Ishikawa (cell line): ENCODE measurements around the gene GAS2L2.

ENCODE experiments used
- CEBPB ChIP-seq: IDR thresholded peaks from 2 replicates; pipeline ENCODE4 v1.6.1; 2012
- CREB1 ChIP-seq: IDR thresholded peaks from 2 replicates; pipeline ENCODE4 v1.6.1; 2012; ENCODE audit warnings: low read depth
- EGR1 ChIP-seq: IDR thresholded peaks from 2 replicates; pipeline ENCODE4 v1.6.1; 2012
- EP300 ChIP-seq: IDR thresholded peaks from 2 replicates; pipeline ENCODE4 v1.6.1; 2012; ENCODE audit warnings: borderline replicate concordance
- NFIC ChIP-seq: IDR thresholded peaks from 2 replicates; pipeline ENCODE4 v1.6.1; 2012
- RAD21 ChIP-seq: IDR thresholded peaks from 2 replicates; pipeline ENCODE4 v1.6.1; 2012; ENCODE audit warnings: low read depth
- TAF1 ChIP-seq: IDR thresholded peaks from 2 replicates; pipeline ENCODE4 v1.6.1; 2012; ENCODE audit warnings: low read depth, mild to moderate bottlenecking
- TCF12 ChIP-seq: IDR thresholded peaks from 2 replicates; pipeline ENCODE4 v1.6.1; 2012; ENCODE audit warnings: low read depth
- TEAD4 ChIP-seq: IDR thresholded peaks from 2 replicates; pipeline ENCODE4 v1.6.1; 2012
- YY1 ChIP-seq: IDR thresholded peaks from 2 replicates; pipeline ENCODE4 v1.6.1; 2012; ENCODE audit warnings: low read depth
- ZBTB7A ChIP-seq: IDR thresholded peaks from 2 replicates; pipeline ENCODE4 v1.6.1; 2012; ENCODE audit warnings: low read depth
- TF ChIP-seq, protein P1 (sequence below): IDR thresholded peaks from 2 replicates; pipeline ENCODE4 v1.6.1; 2012
- TF ChIP-seq, protein P2 (sequence below): IDR thresholded peaks from 2 replicates; pipeline ENCODE4 v1.6.1; 2012
- TF ChIP-seq, protein P3 (sequence below): IDR thresholded peaks from 2 replicates; pipeline ENCODE4 v1.6.1; 2012; ENCODE audit warnings: low read depth, mild to moderate bottlenecking

DNA sequence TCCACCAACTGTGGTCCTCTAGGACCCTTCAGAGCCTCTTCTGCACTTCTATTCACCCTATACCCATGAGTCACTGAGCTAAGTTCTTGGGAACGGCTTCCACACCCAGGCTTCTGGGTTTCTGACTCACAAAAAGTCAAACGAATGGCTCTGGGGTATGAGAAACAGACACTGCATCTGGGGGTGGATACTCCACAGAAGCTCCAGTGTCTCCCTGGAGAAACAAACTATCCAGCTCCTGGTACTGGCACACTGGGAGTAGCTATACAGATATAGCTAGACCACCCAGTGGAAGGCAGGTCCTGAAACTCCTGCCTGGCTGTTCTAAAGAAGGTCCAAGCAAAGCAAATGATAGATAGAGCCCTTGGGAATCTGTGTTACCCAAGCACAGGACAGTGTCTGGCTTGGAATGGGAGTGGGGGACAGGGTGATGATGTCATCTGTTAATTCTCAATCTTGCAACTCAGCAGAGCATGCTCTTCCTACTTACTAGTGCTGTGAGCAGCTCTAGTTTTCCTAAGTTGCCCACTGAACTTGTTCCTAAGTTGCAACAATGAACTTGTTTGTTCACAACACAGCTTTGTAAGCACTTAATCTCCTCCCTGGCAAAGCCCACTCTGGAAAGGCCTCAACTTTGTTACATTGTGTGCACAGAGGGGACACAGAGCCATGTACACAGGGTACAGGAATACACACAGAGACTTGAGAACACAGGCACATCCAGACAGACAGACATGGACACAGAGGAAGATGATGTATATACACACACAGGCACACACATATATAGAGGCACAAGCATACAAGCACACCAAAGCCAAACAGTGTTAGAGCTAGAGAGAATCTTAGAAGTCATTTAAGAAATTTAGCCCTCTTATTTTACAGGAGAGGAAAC, 35.7 kb upstream of the GAS2L2 start:
- no peak for TF ChIP-seq RAD21
- TF ChIP-seq CEBPB: no peak
- TF ChIP-seq, protein P1, sequence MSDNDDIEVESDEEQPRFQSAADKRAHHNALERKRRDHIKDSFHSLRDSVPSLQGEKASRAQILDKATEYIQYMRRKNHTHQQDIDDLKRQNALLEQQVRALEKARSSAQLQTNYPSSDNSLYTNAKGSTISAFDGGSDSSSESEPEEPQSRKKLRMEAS: no peak
- TF ChIP-seq, protein P2, sequence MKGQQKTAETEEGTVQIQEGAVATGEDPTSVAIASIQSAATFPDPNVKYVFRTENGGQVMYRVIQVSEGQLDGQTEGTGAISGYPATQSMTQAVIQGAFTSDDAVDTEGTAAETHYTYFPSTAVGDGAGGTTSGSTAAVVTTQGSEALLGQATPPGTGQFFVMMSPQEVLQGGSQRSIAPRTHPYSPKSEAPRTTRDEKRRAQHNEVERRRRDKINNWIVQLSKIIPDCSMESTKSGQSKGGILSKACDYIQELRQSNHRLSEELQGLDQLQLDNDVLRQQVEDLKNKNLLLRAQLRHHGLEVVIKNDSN: no peak
- TF ChIP-seq, protein P3, sequence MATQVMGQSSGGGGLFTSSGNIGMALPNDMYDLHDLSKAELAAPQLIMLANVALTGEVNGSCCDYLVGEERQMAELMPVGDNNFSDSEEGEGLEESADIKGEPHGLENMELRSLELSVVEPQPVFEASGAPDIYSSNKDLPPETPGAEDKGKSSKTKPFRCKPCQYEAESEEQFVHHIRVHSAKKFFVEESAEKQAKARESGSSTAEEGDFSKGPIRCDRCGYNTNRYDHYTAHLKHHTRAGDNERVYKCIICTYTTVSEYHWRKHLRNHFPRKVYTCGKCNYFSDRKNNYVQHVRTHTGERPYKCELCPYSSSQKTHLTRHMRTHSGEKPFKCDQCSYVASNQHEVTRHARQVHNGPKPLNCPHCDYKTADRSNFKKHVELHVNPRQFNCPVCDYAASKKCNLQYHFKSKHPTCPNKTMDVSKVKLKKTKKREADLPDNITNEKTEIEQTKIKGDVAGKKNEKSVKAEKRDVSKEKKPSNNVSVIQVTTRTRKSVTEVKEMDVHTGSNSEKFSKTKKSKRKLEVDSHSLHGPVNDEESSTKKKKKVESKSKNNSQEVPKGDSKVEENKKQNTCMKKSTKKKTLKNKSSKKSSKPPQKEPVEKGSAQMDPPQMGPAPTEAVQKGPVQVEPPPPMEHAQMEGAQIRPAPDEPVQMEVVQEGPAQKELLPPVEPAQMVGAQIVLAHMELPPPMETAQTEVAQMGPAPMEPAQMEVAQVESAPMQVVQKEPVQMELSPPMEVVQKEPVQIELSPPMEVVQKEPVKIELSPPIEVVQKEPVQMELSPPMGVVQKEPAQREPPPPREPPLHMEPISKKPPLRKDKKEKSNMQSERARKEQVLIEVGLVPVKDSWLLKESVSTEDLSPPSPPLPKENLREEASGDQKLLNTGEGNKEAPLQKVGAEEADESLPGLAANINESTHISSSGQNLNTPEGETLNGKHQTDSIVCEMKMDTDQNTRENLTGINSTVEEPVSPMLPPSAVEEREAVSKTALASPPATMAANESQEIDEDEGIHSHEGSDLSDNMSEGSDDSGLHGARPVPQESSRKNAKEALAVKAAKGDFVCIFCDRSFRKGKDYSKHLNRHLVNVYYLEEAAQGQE: no peak
- TF ChIP-seq ZBTB7A: no peak
- TF ChIP-seq EP300: no peak
- TF ChIP-seq CREB1: no peak
- TF ChIP-seq TAF1: no peak
- TF ChIP-seq NFIC: no peak
- no peak for TF ChIP-seq TEAD4
- TF ChIP-seq EGR1: no peak
- no peak for TF ChIP-seq TCF12
- TF ChIP-seq YY1: no peak
